Parathyroid adenoma (tissue), 2 donors: ENCODE results near the gene ACADS.

ENCODE experiments used
- H2AFZ ChIP-seq: fragments of 300-600 bp; sonication (generic); one replicate; pipeline ENCODE4 v1.7.0; 2017; ENCODE audit warnings: antibody characterized with exemption, mild to moderate bottlenecking
- H3K27ac ChIP-seq: fragments of 300-600 bp; sonication (generic); one replicate; pipeline ENCODE4 v1.7.0; 2017
- H3K27me3 ChIP-seq: fragments of 300-600 bp; sonication (generic); one replicate; pipeline ENCODE4 v1.7.0; 2017; ENCODE audit warnings: low read length; ENCODE audit not compliant: control insufficient read depth, insufficient read depth
- H3K36me3 ChIP-seq: fragments of 300-600 bp; sonication (generic); one replicate; pipeline ENCODE4 v1.7.0; 2017; ENCODE audit warnings: low read length; ENCODE audit not compliant: control insufficient read depth, insufficient read depth
- H3K4me1 ChIP-seq: fragments of 300-600 bp; sonication (generic); one replicate; pipeline ENCODE4 v1.7.0; 2017; ENCODE audit warnings: control low read depth
- H3K4me2 ChIP-seq: fragments of 300-600 bp; sonication (generic); one replicate; pipeline ENCODE4 v1.7.0; 2017; ENCODE audit warnings: low read length
- H3K4me3 ChIP-seq: fragments of 300-600 bp; sonication (generic); one replicate; pipeline ENCODE4 v1.7.0; 2017; ENCODE audit warnings: low read depth, low read length
- H3K79me2 ChIP-seq: fragments of 300-600 bp; sonication (generic); one replicate; pipeline ENCODE4 v1.7.0; 2017; ENCODE audit warnings: control low read depth
- H3K9ac ChIP-seq: fragments of 300-600 bp; sonication (generic); one replicate; pipeline ENCODE4 v1.7.0; 2017; ENCODE audit warnings: mild to moderate bottlenecking
- H3K9me3 ChIP-seq: fragments of 300-600 bp; sonication (generic); one replicate; pipeline ENCODE4 v1.7.0; 2017; ENCODE audit warnings: low read length; ENCODE audit not compliant: control insufficient read depth
- TF ChIP-seq, protein P1 (sequence below): fragments of 300-600 bp; sonication (generic); IDR thresholded peaks from one replicate; pipeline ENCODE4 v1.7.0; 2017; ENCODE audit warnings: antibody characterized with exemption, mild to moderate bottlenecking
- donor health status: primary hyperparathyroidism.

ACADS gene

GRCh38 chr12:120771097-120771496, 45.5 kb downstream of the ACADS start:
- no peak overlapping the region for H3K4me2 ChIP-seq

GRCh38 chr12:120774169-120774916, 48.7 kb downstream of the ACADS start:
- no peaks in the 10 kb centered on the region for H3K36me3 ChIP-seq
- H3K4me3 ChIP-seq = no peak overlapping the region
- H3K9me3 ChIP-seq = no peaks in the 10 kb centered on the region
- H2AFZ ChIP-seq = no peak overlapping the region
- no peak overlapping the region for H3K9ac ChIP-seq
- no peak overlapping the region for H3K4me2 ChIP-seq
- no peaks in the 10 kb centered on the region for H3K27me3 ChIP-seq
- H3K4me1 ChIP-seq = peaks cover 10% of the 10 kb centered on the region
- no peak overlapping the region for H3K27ac ChIP-seq
- peaks cover 22% of the 10 kb centered on the region for H3K79me2 ChIP-seq
- TF ChIP-seq, protein P1, sequence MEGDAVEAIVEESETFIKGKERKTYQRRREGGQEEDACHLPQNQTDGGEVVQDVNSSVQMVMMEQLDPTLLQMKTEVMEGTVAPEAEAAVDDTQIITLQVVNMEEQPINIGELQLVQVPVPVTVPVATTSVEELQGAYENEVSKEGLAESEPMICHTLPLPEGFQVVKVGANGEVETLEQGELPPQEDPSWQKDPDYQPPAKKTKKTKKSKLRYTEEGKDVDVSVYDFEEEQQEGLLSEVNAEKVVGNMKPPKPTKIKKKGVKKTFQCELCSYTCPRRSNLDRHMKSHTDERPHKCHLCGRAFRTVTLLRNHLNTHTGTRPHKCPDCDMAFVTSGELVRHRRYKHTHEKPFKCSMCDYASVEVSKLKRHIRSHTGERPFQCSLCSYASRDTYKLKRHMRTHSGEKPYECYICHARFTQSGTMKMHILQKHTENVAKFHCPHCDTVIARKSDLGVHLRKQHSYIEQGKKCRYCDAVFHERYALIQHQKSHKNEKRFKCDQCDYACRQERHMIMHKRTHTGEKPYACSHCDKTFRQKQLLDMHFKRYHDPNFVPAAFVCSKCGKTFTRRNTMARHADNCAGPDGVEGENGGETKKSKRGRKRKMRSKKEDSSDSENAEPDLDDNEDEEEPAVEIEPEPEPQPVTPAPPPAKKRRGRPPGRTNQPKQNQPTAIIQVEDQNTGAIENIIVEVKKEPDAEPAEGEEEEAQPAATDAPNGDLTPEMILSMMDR = no peak

More at GRCh38 chr12:120771097-120771496, 45.5 kb downstream of the ACADS start:
- TF ChIP-seq, protein P1 = no peak
- Histone ChIP-seq H2AFZ (no peak overlapping the region), H3K9ac (no peak overlapping the region), H3K27me3 (no peaks in the 10 kb centered on the region), H3K4me1 (peaks cover 10% of the 10 kb centered on the region), H3K4me3 (no peak overlapping the region), H3K79me2 (peaks cover 22% of the 10 kb centered on the region), H3K27ac (no peak overlapping the region), H3K9me3 (no peaks in the 10 kb centered on the region), H3K36me3 (no peaks in the 10 kb centered on the region)

DNA sequence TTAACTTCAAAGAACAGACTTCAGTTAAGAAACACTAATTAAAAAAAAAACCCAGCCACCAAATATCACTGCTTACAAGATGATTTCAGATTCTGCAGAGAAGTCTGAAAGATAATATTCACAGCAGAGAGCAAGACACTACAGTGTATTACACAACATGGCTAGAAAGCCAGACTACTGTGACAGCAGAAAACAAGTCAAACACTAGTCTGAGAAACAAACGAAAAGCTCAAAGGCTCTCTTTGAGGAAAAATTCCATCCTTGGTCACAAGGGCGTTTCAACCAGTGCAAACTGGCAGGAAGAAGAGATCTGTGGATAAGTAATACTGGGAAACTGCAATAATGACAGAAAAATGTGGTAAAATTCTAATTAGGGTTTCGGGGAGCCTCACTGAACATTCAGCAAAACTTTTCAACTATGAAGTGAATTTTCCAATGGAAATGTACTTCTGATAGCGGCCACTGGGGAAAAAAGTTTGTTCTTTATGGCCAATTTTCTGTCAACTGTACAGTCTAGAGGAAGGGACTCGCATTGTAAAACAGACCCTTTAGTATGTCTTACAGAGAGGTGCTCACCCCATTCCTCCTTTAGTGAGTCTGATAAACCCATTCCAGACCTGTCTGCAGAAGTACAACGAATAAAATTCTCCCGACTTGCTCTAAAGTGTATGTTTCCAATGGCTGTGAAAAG, 50.4 kb downstream of the ACADS start:
- H3K4me2 ChIP-seq = peak overlapping the region; percentile 29
- H3K9me3 ChIP-seq = no peaks in the 10 kb centered on the region
- H3K79me2 ChIP-seq = peaks cover 19% of the 10 kb centered on the region
- peak overlapping the region; percentile 20 for H3K4me3 ChIP-seq
- H3K27ac ChIP-seq = peak overlapping the region; percentile 12
- no peaks in the 10 kb centered on the region for H3K27me3 ChIP-seq
- H3K9ac ChIP-seq = no peak overlapping the region
- H3K4me1 ChIP-seq = peaks cover 10% of the 10 kb centered on the region
- TF ChIP-seq, protein P1 = no peak
- no peak overlapping the region for H2AFZ ChIP-seq
- no peaks in the 10 kb centered on the region for H3K36me3 ChIP-seq

DNA sequence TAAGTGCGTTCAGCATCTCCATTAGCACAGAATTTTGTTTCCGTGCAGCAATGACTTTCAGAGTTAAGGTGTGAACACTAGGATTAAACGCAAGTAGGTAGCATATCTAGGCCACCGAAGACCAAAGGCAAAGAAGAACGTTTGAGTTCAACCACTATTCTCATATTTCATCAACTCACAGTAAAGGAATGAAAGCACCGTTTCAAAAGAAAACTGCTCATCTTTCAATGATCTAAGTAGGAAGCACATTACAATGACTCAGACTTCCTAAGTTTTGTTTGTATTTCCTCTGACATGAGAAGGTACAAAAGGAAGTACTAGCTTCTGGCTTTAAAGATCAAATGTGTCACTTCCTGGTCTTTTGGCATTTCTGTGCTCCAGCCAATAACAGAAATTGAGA, 57.6 kb downstream of the ACADS start:
- H3K9ac ChIP-seq = no peak overlapping the region

More for the DNA sequence above, 57.6 kb downstream of the ACADS start:
- Histone ChIP-seq H3K79me2 (no peaks in the 10 kb centered on the region), H3K4me2 (peak overlapping the region; percentile 37), H3K4me1 (peaks cover 10% of the 10 kb centered on the region), H3K27ac (peak overlapping the region; percentile 27), H3K27me3 (no peaks in the 10 kb centered on the region), H3K9me3 (no peaks in the 10 kb centered on the region), H2AFZ (no peak overlapping the region), H3K36me3 (no peaks in the 10 kb centered on the region), H3K4me3 (no peak overlapping the region)
- TF ChIP-seq, protein P1 = no peak
